ENCODE measurements around the gene PDXK.

PDXK gene

GRCh38 chr21:43753439-43753799, 34.5 kb downstream of the PDXK start:
- H3K4me3 ChIP-seq (ENCODE audit: insufficient read depth, low read length, poor library complexity, severe bottlenecking) = no peak overlapping the region
- no peaks in the 10 kb centered on the region for H3K9me2 ChIP-seq (replicated peaks; ENCODE audit: insufficient read depth, low read length)
- H3K9me3 ChIP-seq (ENCODE audit: insufficient read depth, low read length) = no peaks in the 10 kb centered on the region
- H3F3A ChIP-seq (ENCODE audit: insufficient read depth) = no peaks in the 10 kb centered on the region
- TF ChIP-seq EZH2phosphoT487 (conservative IDR thresholded peaks at IDR 0.05; ENCODE audit: low read length) (no peak), CTCF (IDR thresholded peaks at IDR 0.05; ENCODE audit: insufficient read depth, low read length, poor library complexity, severe bottlenecking) (no peak)
- H4K20me1 ChIP-seq (ENCODE audit: low read depth, low read length) = no peaks in the 10 kb centered on the region
- H3K27ac ChIP-seq (ENCODE audit: low read depth, low read length) = no peak overlapping the region
- H2AFZ ChIP-seq (ENCODE audit: low read depth, low read length, severe bottlenecking) = no peak overlapping the region
- no peak overlapping the region for H3K9ac ChIP-seq (ENCODE audit: low read length)
- no peaks in the 10 kb centered on the region for H3K79me2 ChIP-seq (ENCODE audit: insufficient read depth, low read length)
- H3K36me3 ChIP-seq (ENCODE audit: low read length) = no peaks in the 10 kb centered on the region
- H3K4me2 ChIP-seq (ENCODE audit: low read depth, low read length, poor library complexity, severe bottlenecking) = no peak overlapping the region
- no peaks in the 10 kb centered on the region for H3K27me3 ChIP-seq (ENCODE audit: low read length)

- Histone ChIP-seq H3F3A (ENCODE audit: insufficient read depth) (no peaks in the 10 kb centered on the region), H3K9ac (ENCODE audit: low read length) (no peak overlapping the region), H3K36me3 (ENCODE audit: low read length) (no peaks in the 10 kb centered on the region), H3K9me3 (ENCODE audit: insufficient read depth, low read length) (no peaks in the 10 kb centered on the region), H3K27me3 (ENCODE audit: low read length) (no peaks in the 10 kb centered on the region), H3K9me2 (replicated peaks; ENCODE audit: insufficient read depth, low read length) (no peaks in the 10 kb centered on the region), H3K27ac (ENCODE audit: low read depth, low read length) (no peak overlapping the region), H3K4me2 (ENCODE audit: low read depth, low read length, poor library complexity, severe bottlenecking) (no peak overlapping the region), H3K4me3 (ENCODE audit: insufficient read depth, low read length, poor library complexity, severe bottlenecking) (no peak overlapping the region), H4K20me1 (ENCODE audit: low read depth, low read length) (no peaks in the 10 kb centered on the region), H3K79me2 (ENCODE audit: insufficient read depth, low read length) (no peaks in the 10 kb centered on the region), H2AFZ (ENCODE audit: low read depth, low read length, severe bottlenecking) (no peak overlapping the region)
- TF ChIP-seq CTCF (IDR thresholded peaks at IDR 0.05; ENCODE audit: insufficient read depth, low read length, poor library complexity, severe bottlenecking) = no peak
- TF ChIP-seq EZH2phosphoT487 (conservative IDR thresholded peaks at IDR 0.05; ENCODE audit: low read length) = no peak
These were observed 36.2 kb downstream of the PDXK start for GRCh38 chr21:43754948-43755781.

DNA sequence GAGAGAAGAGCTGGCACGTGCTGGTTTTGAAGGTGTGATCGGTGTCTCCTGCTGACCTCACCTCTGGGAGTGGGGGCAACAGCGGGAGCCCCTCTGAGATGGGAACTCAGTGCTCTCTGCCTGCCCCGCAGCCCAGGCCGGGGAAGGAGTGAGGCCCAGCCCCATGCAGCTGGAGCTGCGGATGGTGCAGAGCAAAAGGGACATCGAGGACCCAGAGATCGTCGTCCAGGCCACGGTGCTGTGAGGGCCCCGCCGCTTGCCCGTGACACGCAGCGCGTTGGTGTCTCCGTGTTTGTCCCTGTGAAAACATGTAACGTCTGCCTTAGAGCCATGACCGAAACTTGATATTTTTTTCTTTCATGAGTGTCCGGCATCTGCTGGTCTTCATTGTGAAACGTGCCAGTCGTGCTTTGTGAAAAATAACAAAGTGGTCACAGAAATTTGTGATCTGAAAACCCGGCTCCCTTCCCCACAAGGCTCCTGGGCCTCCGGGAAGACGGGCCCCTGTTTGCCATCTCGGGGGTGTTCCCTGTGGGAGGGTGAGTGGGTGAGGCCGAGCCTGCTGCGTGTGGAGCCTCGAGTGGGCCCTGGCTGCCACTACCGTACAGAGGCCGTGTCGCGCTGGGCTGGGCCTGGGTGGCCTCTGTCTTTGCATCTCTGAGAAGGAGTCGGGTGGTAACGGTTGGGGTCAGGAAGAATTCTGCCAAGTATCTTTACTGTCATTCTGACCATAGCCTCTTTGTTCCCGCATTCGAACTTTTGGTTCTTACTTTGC, 37.1 kb downstream of the PDXK start:
- H3K9me2 ChIP-seq (replicated peaks; ENCODE audit: insufficient read depth, low read length) = no peaks in the 10 kb centered on the region
- H3K9me3 ChIP-seq (ENCODE audit: insufficient read depth, low read length) = no peaks in the 10 kb centered on the region
- no peak overlapping the region for H2AFZ ChIP-seq (ENCODE audit: low read depth, low read length, severe bottlenecking)
- no peaks in the 10 kb centered on the region for H3K36me3 ChIP-seq (ENCODE audit: low read length)
- H3K4me2 ChIP-seq (ENCODE audit: low read depth, low read length, poor library complexity, severe bottlenecking) = no peak overlapping the region
- H3F3A ChIP-seq (ENCODE audit: insufficient read depth) = no peaks in the 10 kb centered on the region
- H3K79me2 ChIP-seq (ENCODE audit: insufficient read depth, low read length) = no peaks in the 10 kb centered on the region
- H3K27ac ChIP-seq (ENCODE audit: low read depth, low read length) = no peak overlapping the region
- H3K4me3 ChIP-seq (ENCODE audit: insufficient read depth, low read length, poor library complexity, severe bottlenecking) = no peak overlapping the region
- H3K27me3 ChIP-seq (ENCODE audit: low read length) = no peaks in the 10 kb centered on the region
- no peaks in the 10 kb centered on the region for H4K20me1 ChIP-seq (ENCODE audit: low read depth, low read length)
- no peak for TF ChIP-seq CTCF (IDR thresholded peaks at IDR 0.05; ENCODE audit: insufficient read depth, low read length, poor library complexity, severe bottlenecking)
- TF ChIP-seq EZH2phosphoT487 (conservative IDR thresholded peaks at IDR 0.05; ENCODE audit: low read length) = no peak
- H3K9ac ChIP-seq (ENCODE audit: low read length) = no peak overlapping the region
